ENCODE data around the gene CMTM8. TPM values are rescaled to one million over a fixed set of nuclear protein-coding genes. Genes with fewer than 3 reads are reported as not detected.
A peak's percentile ranks its signal among the peaks of the same experiment; 100 is the strongest.

The CMTM8 gene
- total RNA-seq, 5 donors from 2014 or later (not counting 1 experiment from before 2014, with no cell fraction given): 5.2 to 12.2 (median 10.3) TPM

- no peaks in the 10 kb centered on the region for H3K9me3 Mint-ChIP-seq
- Histone ChIP-seq H3K4me3 (ENCODE audit: control insufficient read depth in 1 of 2, extremely low read depth in 1 of 2, low read length in 1 of 2) (no peak overlapping the region), H3K36me3 (ENCODE audit: control insufficient read depth in 2 of 2, extremely low read depth in 1 of 2, insufficient read depth in 1 of 2, low read length in 1 of 2) (no peaks in the 10 kb centered on the region), H3K4me1 (ENCODE audit: control insufficient read depth in 1 of 2, extremely low read depth in 1 of 2, insufficient read depth in 2 of 2, low read length in 2 of 2) (no peaks in the 10 kb centered on the region), H3K9me3 (no peaks in the 10 kb centered on the region), H3K27ac (ENCODE audit: low read length) (no peak overlapping the region), H3K27me3 (replicated peaks in 1 of 2; ENCODE audit: control insufficient read depth in 2 of 2, extremely low read depth in 1 of 2, insufficient read depth in 2 of 2, low read length in 1 of 2) (no peaks in the 10 kb centered on the region)
- POLR2A ChIA-PET: interaction anchor here (0.6 kb wide), 2 partner anchors 91 to 875 kb away, joined by 3 to 7 read pairs; no protein-coding TSS in a partner anchor
- peaks cover 14% of the 10 kb centered on the region for H3K36me3 Mint-ChIP-seq
- H3K27me3 Mint-ChIP-seq: no peaks in the 10 kb centered on the region
- H3K4me1 Mint-ChIP-seq: peaks cover 13 to 36% (median 25%) of the 10 kb centered on the region in 3 donors
- ATAC-seq (replicated peaks in 1 of 4) (no peak), DNase-seq (no peak)
- no peak overlapping the region for H3K27ac Mint-ChIP-seq
- H3K4me3 Mint-ChIP-seq: no peak overlapping the region
- 100% methylated on average over 1 of the region's 4 CpGs for WGBS (ENCODE audit: insufficient coverage)
- CTCF ChIA-PET: interaction anchor here in 1 of 2 donors (0.7 kb wide), 1 partner anchor 597 kb away, joined by 3 read pairs; no protein-coding TSS in a partner anchor
Measured at GRCh38 chr3:32275506-32275905, 37.0 kb downstream of the CMTM8 start.

- no peaks in the 10 kb centered on the region for H3K27me3 Mint-ChIP-seq
- H3K4me3 Mint-ChIP-seq: peak overlapping the region in 1 of 3 donors; percentile 9
- POLR2A ChIA-PET: no interaction called here
- WGBS (ENCODE audit: insufficient coverage): 80% methylated on average over 1 of the region's 4 CpGs
- H3K36me3 Mint-ChIP-seq: peaks cover 14% of the 10 kb centered on the region
- no peaks in the 10 kb centered on the region for H3K9me3 ChIP-seq
- peak overlapping the region in 1 of 2 donors; percentile 77 for H3K27ac Mint-ChIP-seq
- H3K27me3 ChIP-seq (replicated peaks in 1 of 2; ENCODE audit: control insufficient read depth in 2 of 2, extremely low read depth in 1 of 2, insufficient read depth in 2 of 2, low read length in 1 of 2): no peaks in the 10 kb centered on the region
- H3K4me1 ChIP-seq (ENCODE audit: control insufficient read depth in 1 of 2, extremely low read depth in 1 of 2, insufficient read depth in 2 of 2, low read length in 2 of 2): no peaks in the 10 kb centered on the region
- DNase-seq (no peak), ATAC-seq (replicated peaks in 1 of 4) (no peak)
- H3K4me3 ChIP-seq (ENCODE audit: control insufficient read depth in 1 of 2, extremely low read depth in 1 of 2, low read length in 1 of 2): no peak overlapping the region
- H3K9me3 Mint-ChIP-seq: no peaks in the 10 kb centered on the region
- H3K4me1 Mint-ChIP-seq: peaks cover 13 to 38% (median 25%) of the 10 kb centered on the region in 3 donors
- no peak overlapping the region for H3K27ac ChIP-seq (ENCODE audit: low read length)
- CTCF ChIA-PET: interaction anchor here in 1 of 2 donors (0.5 kb wide), 1 partner anchor 1060 kb away, joined by 4 read pairs; no protein-coding TSS in a partner anchor
- no peaks in the 10 kb centered on the region for H3K36me3 ChIP-seq (ENCODE audit: control insufficient read depth in 2 of 2, extremely low read depth in 1 of 2, insufficient read depth in 1 of 2, low read length in 1 of 2)
Measured at GRCh38 chr3:32276279-32276841, 37.9 kb downstream of the CMTM8 start.

- H3K36me3 ChIP-seq (ENCODE audit: control insufficient read depth in 2 of 2, extremely low read depth in 1 of 2, insufficient read depth in 1 of 2, low read length in 1 of 2): no peaks in the 10 kb centered on the region
- H3K9me3 Mint-ChIP-seq: no peaks in the 10 kb centered on the region
- H3K36me3 Mint-ChIP-seq: peaks cover 11% of the 10 kb centered on the region
- no peaks in the 10 kb centered on the region for H3K27me3 Mint-ChIP-seq
- ChIA-PET POLR2A (interaction anchor here (0.6 to 0.7 kb wide), 2 partner anchors 31 to 55 kb away, joined by 3 to 4 read pairs; no protein-coding TSS in a partner anchor), CTCF (interaction anchor here in 1 of 2 donors (0.5 to 1.4 kb wide), 2 partner anchors 16 to 20 kb away, joined by 6 to 7 read pairs; no protein-coding TSS in a partner anchor)
- WGBS (ENCODE audit: insufficient coverage): 21% methylated on average over 2 of the region's 2 CpGs
- H3K4me3 ChIP-seq (ENCODE audit: control insufficient read depth in 1 of 2, extremely low read depth in 1 of 2, low read length in 1 of 2): no peak overlapping the region
- H3K4me1 ChIP-seq (ENCODE audit: control insufficient read depth in 1 of 2, extremely low read depth in 1 of 2, insufficient read depth in 2 of 2, low read length in 2 of 2): no peaks in the 10 kb centered on the region
- no peak for DNase-seq
- H3K27ac ChIP-seq (ENCODE audit: low read length): no peak overlapping the region
- no peak overlapping the region for H3K27ac Mint-ChIP-seq
- peaks cover 15 to 48% (median 26%) of the 10 kb centered on the region in 3 donors for H3K4me1 Mint-ChIP-seq
- no peaks in the 10 kb centered on the region for H3K9me3 ChIP-seq
- H3K4me3 Mint-ChIP-seq: no peak overlapping the region
- no peak for ATAC-seq (replicated peaks in 1 of 4)
- no peaks in the 10 kb centered on the region for H3K27me3 ChIP-seq (replicated peaks in 1 of 2; ENCODE audit: control insufficient read depth in 2 of 2, extremely low read depth in 1 of 2, insufficient read depth in 2 of 2, low read length in 1 of 2)
Measured at GRCh38 chr3:32278714-32279113, 40.2 kb downstream of the CMTM8 start.

GRCh38 chr3:32280262-32280910 is 41.9 kb downstream of the CMTM8 start:
- ChIA-PET CTCF (interaction anchor here (0.6 to 1.4 kb wide), 3 partner anchors 16 to 1611 kb away, joined by 3 to 4 read pairs (median 3); no protein-coding TSS in a partner anchor), POLR2A (interaction anchor here in 1 of 2 donors (0.7 kb wide), 1 partner anchor 63 kb away, joined by 8 read pairs; no protein-coding TSS in a partner anchor)
- Mint-ChIP-seq H3K9me3 (no peaks in the 10 kb centered on the region), H3K36me3 (peaks cover 6% of the 10 kb centered on the region), H3K27me3 (no peaks in the 10 kb centered on the region), H3K27ac (no peak overlapping the region), H3K4me3 (no peak overlapping the region), H3K4me1 (peaks cover 22 to 55% (median 23%) of the 10 kb centered on the region in 3 donors)
- Histone ChIP-seq H3K36me3 (ENCODE audit: control insufficient read depth in 2 of 2, extremely low read depth in 1 of 2, insufficient read depth in 1 of 2, low read length in 1 of 2) (no peaks in the 10 kb centered on the region), H3K27me3 (replicated peaks in 1 of 2; ENCODE audit: control insufficient read depth in 2 of 2, extremely low read depth in 1 of 2, insufficient read depth in 2 of 2, low read length in 1 of 2) (no peaks in the 10 kb centered on the region), H3K27ac (ENCODE audit: low read length) (no peak overlapping the region), H3K4me1 (ENCODE audit: control insufficient read depth in 1 of 2, extremely low read depth in 1 of 2, insufficient read depth in 2 of 2, low read length in 2 of 2) (peaks cover 0 to 7% of the 10 kb centered on the region in 2 experiments), H3K4me3 (ENCODE audit: control insufficient read depth in 1 of 2, extremely low read depth in 1 of 2, low read length in 1 of 2) (no peak overlapping the region), H3K9me3 (no peaks in the 10 kb centered on the region)
- DNase-seq (no peak), ATAC-seq (replicated peaks in 1 of 4) (no peak)
- WGBS (ENCODE audit: insufficient coverage): 100% methylated on average over 1 of the region's 6 CpGs

- Histone ChIP-seq H3K9me3 (no peaks in the 10 kb centered on the region), H3K4me3 (ENCODE audit: control insufficient read depth in 1 of 2, extremely low read depth in 1 of 2, low read length in 1 of 2) (no peak overlapping the region), H3K36me3 (ENCODE audit: control insufficient read depth in 2 of 2, extremely low read depth in 1 of 2, insufficient read depth in 1 of 2, low read length in 1 of 2) (no peaks in the 10 kb centered on the region), H3K27me3 (replicated peaks in 1 of 2; ENCODE audit: control insufficient read depth in 2 of 2, extremely low read depth in 1 of 2, insufficient read depth in 2 of 2, low read length in 1 of 2) (no peaks in the 10 kb centered on the region), H3K4me1 (ENCODE audit: control insufficient read depth in 1 of 2, extremely low read depth in 1 of 2, insufficient read depth in 2 of 2, low read length in 2 of 2) (peaks cover 3 to 14% of the 10 kb centered on the region in 2 experiments), H3K27ac (ENCODE audit: low read length) (no peak overlapping the region)
- peaks cover 25 to 53% (median 27%) of the 10 kb centered on the region in 3 donors for H3K4me1 Mint-ChIP-seq
- no peaks in the 10 kb centered on the region for H3K9me3 Mint-ChIP-seq
- H3K27me3 Mint-ChIP-seq: no peaks in the 10 kb centered on the region
- no peak for DNase-seq
- peak overlapping the region in 1 of 2 donors; percentile 5 for H3K27ac Mint-ChIP-seq
- peaks cover 6% of the 10 kb centered on the region for H3K36me3 Mint-ChIP-seq
- WGBS (ENCODE audit: insufficient coverage): 85% methylated on average over 1 of the region's 2 CpGs
- ATAC-seq (replicated peaks in 1 of 4): no peak
- H3K4me3 Mint-ChIP-seq: no peak overlapping the region
- ChIA-PET POLR2A (no interaction called here), CTCF (interaction anchor here in 1 of 2 donors (1.4 kb wide), 1 partner anchor 14 kb away, joined by 3 read pairs; no protein-coding TSS in a partner anchor)
Measured at GRCh38 chr3:32281570-32282106, 43.2 kb downstream of the CMTM8 start.

GRCh38 chr3:32282578-32283154 is 44.2 kb downstream of the CMTM8 start:
- H3K27ac Mint-ChIP-seq: peak overlapping the region; percentile 8 to 11
- POLR2A ChIA-PET: no interaction called here

More at GRCh38 chr3:32282578-32283154, 44.2 kb downstream of the CMTM8 start:
- no peak overlapping the region for H3K4me3 ChIP-seq (ENCODE audit: control insufficient read depth in 1 of 2, extremely low read depth in 1 of 2, low read length in 1 of 2)
- DNase-seq (no peak), ATAC-seq (replicated peaks in 1 of 4) (no peak)
- no peaks in the 10 kb centered on the region for H3K9me3 ChIP-seq
- no peak overlapping the region for H3K27ac ChIP-seq (ENCODE audit: low read length)
- Mint-ChIP-seq H3K4me3 (no peak overlapping the region), H3K4me1 (peaks cover 23 to 55% (median 33%) of the 10 kb centered on the region in 3 donors), H3K36me3 (peaks cover 6% of the 10 kb centered on the region), H3K9me3 (no peaks in the 10 kb centered on the region), H3K27me3 (no peaks in the 10 kb centered on the region)
- H3K4me1 ChIP-seq (ENCODE audit: control insufficient read depth in 1 of 2, extremely low read depth in 1 of 2, insufficient read depth in 2 of 2, low read length in 2 of 2): peaks cover 3 to 16% of the 10 kb centered on the region in 2 experiments
- H3K27me3 ChIP-seq (replicated peaks in 1 of 2; ENCODE audit: control insufficient read depth in 2 of 2, extremely low read depth in 1 of 2, insufficient read depth in 2 of 2, low read length in 1 of 2): no peaks in the 10 kb centered on the region
- CTCF ChIA-PET: no interaction called here
- WGBS (ENCODE audit: insufficient coverage): 100% methylated on average over 2 of the region's 4 CpGs
- H3K36me3 ChIP-seq (ENCODE audit: control insufficient read depth in 2 of 2, extremely low read depth in 1 of 2, insufficient read depth in 1 of 2, low read length in 1 of 2): no peaks in the 10 kb centered on the region
